Activated T-helper 2 cell treated with anti-CD3 and anti-CD28 coated beads, Interferon-gamma antibody, Interleukin-2, Interleukin-4, amounts not matched to agents 10 μg/mL and 5 μg/mL and 100 μg/mL, durations not matched to agents 14 hours and 24 hours and 36 hours (primary cell): Measurements from ENCODE around the gene ALAS2. TPM values are rescaled to one million over a fixed set of nuclear protein-coding genes. Genes with fewer than 3 reads are reported as not detected.

Experiments used
- total RNA-seq: library from RNA; stranded (reverse); gene quantifications from 2 replicates; pipeline ENCODE4 v1.2.3, GENCODE V29; 2022

ALAS2 gene
- total RNA-seq, 1 donor from 2014 or later, result not detected

Other genes starting within 250 kb of the ALAS2 start
- gene ITIH6, start 232.7 kb downstream of the ALAS2 start, total RNA-seq, result not detected in 2 replicates
- gene MAGED2, start 223.2 kb downstream of the ALAS2 start, total RNA-seq, result 35.5 and 36.3 TPM in 2 replicates
- 2.1 and 2.8 TPM in 2 replicates for gene TRO, start 110.2 kb downstream of the ALAS2 start, total RNA-seq
- gene PFKFB1, start 36.8 kb downstream of the ALAS2 start, total RNA-seq, result 0.25 and 0.50 TPM in 2 replicates
- gene APEX2, start 30.6 kb downstream of the ALAS2 start, total RNA-seq, result 33.8 and 35.9 TPM in 2 replicates
- 0.41 and 1.1 TPM in 2 replicates for gene PAGE2B, start 44.1 kb upstream of the ALAS2 start, total RNA-seq
- gene PAGE2, start 58.0 kb upstream of the ALAS2 start, total RNA-seq, result not detected in 2 replicates
- not detected in 2 replicates for gene PAGE5, start 189.4 kb upstream of the ALAS2 start, total RNA-seq
- gene PAGE3, start 233.9 kb upstream of the ALAS2 start, total RNA-seq, result not detected in 2 replicates